Breast epithelium (tissue), 4 donors: ENCODE results near the gene POTEF. TPM values are rescaled to one million over a fixed set of nuclear protein-coding genes. Genes with fewer than 3 reads are reported as not detected.
"Not testable (repeated sequence)": the region's sequence is repeated elsewhere in the genome, so short reads cannot be mapped to it uniquely, and the experiment has no call there.

Source experiments
- DNase-seq, 2 donors: peaks; one replicate each; pipeline ENCODE4 v3.0.0-alpha.2; 2019; ENCODE audit warnings: low spot score in 2 of 2
- H3K27ac ChIP-seq, 2 donors: fragments of 200-600 bp; sonication (generic) in 1 of 2; one replicate each; pipeline ENCODE4 v1.5.1; 2016 to 2019; ENCODE audit warnings: mild to moderate bottlenecking in 1 of 2
- H3K27me3 ChIP-seq, 2 donors: fragments of 200-600 bp; sonication (generic) in 1 of 2; one replicate each; pipeline versions ENCODE4 v1.5.1 to v1.6.0; 2017 to 2019; ENCODE audit warnings: control low read depth in 1 of 2, mild to moderate bottlenecking in 1 of 2
- H3K36me3 ChIP-seq: fragments of 200-600 bp; one replicate; pipeline ENCODE4 v1.5.1; 2019
- H3K4me1 ChIP-seq, 2 donors: fragments of 200-600 bp; sonication (generic); one replicate each; pipeline ENCODE4 v1.5.1; 2016 to 2019; ENCODE audit warnings: control low read depth in 1 of 2
- H3K4me3 ChIP-seq, 3 donors: fragments of 200-600 bp; sonication (generic); 1 replicate in 2 of 3; 2 replicates in 1 of 3; pipeline ENCODE4 v1.5.1; 2016 to 2019; ENCODE audit warnings: mild to moderate bottlenecking in 3 of 3, moderate library complexity in 2 of 3
- H3K9me3 ChIP-seq, 2 donors: fragments of 200-600 bp; sonication (generic) in 1 of 2; one replicate each; pipeline ENCODE4 v1.5.1; 2016 to 2019; ENCODE audit warnings: control low read depth in 1 of 2
- POLR2A ChIP-seq: fragments of 450-650 bp; IDR thresholded peaks from one replicate; pipeline ENCODE4 v1.6.1; 2016; ENCODE audit warnings: antibody characterized with exemption, mild to moderate bottlenecking, moderate library complexity
- POLR2AphosphoS5 ChIP-seq, 3 donors: sonication (generic); formaldehyde crosslinking; IDR thresholded peaks; one replicate each; pipeline ENCODE4 v1.6.1; 2017; ENCODE audit warnings: antibody characterized with exemption in 3 of 3
- intact Hi-C: fragments of 100-400 bp; cut with DNase I; formaldehyde crosslinking; loops from one replicate; pipeline ENCODE4 v1.15.1; 2023; ENCODE audit warnings: low total_unique reads
- total RNA-seq, 3 donors: library from RNA; depleted of rRNA; stranded (reverse); fragments of >200 nt; gene quantifications; one replicate each; pipeline ENCODE4 v1.1.0, GENCODE V29; 2016
- TF ChIP-seq, protein P1 (sequence below), 3 donors: fragments of 450-650 bp; IDR thresholded peaks; one replicate each; pipeline ENCODE4 v1.5.1; 2016 to 2017; ENCODE audit warnings: antibody characterized with exemption in 3 of 3, mild to moderate bottlenecking in 3 of 3, moderate library complexity in 3 of 3

The POTEF gene
- total RNA-seq, 3 donors from 2014 or later, result 3.3 to 4.2 TPM; not detected in 1

DNA sequence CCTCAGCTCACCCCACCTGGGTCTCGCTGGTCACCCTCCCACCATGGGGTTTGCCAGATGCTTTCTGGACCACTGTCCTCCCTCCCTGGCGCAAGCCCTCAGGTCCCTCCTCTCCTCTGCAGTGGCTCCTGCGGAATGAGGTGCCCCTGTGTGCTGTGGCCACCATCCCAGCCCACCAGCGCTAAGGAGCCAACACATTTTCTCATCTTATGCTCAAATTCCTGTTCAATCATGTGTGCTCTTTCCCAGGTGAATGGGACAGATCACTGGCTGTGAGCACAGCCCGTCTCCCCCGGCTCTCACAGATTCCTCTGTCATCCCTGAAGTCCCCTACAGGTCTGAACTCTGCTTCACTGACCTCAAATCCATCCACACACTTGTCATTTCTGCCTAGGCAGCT lies 31.1 kb upstream of the POTEF start:
- Histone ChIP-seq H3K9me3 (no peaks in the 10 kb centered on the region), H3K4me1 (no peaks in the 10 kb centered on the region), H3K27ac (no peak overlapping the region), H3K4me3 (no peak overlapping the region), H3K27me3 (no peaks in the 10 kb centered on the region), H3K36me3 (no peaks in the 10 kb centered on the region)
- intact Hi-C loops, result no loop called here
- no peak for DNase-seq
- TF ChIP-seq POLR2AphosphoS5 (IDR thresholded peaks at IDR 0.05) (no peak), POLR2A (no peak)
- TF ChIP-seq, protein P1, sequence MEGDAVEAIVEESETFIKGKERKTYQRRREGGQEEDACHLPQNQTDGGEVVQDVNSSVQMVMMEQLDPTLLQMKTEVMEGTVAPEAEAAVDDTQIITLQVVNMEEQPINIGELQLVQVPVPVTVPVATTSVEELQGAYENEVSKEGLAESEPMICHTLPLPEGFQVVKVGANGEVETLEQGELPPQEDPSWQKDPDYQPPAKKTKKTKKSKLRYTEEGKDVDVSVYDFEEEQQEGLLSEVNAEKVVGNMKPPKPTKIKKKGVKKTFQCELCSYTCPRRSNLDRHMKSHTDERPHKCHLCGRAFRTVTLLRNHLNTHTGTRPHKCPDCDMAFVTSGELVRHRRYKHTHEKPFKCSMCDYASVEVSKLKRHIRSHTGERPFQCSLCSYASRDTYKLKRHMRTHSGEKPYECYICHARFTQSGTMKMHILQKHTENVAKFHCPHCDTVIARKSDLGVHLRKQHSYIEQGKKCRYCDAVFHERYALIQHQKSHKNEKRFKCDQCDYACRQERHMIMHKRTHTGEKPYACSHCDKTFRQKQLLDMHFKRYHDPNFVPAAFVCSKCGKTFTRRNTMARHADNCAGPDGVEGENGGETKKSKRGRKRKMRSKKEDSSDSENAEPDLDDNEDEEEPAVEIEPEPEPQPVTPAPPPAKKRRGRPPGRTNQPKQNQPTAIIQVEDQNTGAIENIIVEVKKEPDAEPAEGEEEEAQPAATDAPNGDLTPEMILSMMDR (IDR thresholded peaks at IDR 0.05), result no peak

DNA sequence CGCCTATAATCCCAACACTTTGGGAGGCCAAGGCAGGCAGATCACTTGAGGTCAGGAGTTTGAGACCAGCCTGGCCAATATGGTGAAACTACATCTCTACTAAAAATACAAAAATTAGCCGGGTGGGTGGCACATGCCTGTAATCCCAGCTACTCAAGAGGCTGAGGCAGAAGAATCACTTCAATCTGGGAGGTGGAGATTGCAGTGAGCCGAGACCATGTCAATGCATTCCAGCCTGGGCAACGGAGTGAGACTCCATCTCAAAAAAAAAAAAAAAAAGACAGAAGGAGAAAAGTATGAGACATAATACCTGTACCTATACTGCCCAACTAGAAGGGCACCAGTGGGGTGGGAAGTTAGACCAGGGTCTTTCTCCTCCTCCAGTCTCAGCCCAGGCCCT lies 30.4 kb upstream of the POTEF start:
- H3K9me3 ChIP-seq, H3K27me3 ChIP-seq, H3K36me3 ChIP-seq, H3K27ac ChIP-seq, DNase-seq, H3K4me3 ChIP-seq, intact Hi-C loops, H3K4me1 ChIP-seq: not testable (repeated sequence)

DNA sequence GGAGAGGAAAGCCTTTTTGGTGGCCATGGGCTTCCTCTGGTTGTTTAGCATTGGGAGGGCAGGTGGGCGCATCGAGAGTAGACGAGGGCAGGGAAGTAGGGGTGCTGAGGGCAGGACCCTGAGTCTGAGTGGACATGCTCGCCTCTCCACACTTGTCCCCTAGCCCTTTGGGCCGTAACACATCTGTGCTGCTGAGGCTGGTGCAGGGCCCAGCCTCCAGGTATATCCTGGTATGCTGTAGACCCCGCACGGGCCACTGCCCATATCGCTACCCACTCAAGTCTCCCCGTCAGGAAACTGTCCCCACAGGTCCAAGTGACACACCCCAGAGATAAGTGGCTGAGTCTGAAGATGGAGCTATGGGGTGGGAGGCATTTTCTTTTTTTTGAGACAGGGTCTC lies 29.6 kb upstream of the POTEF start:
- DNase-seq, result no peak
- Histone ChIP-seq H3K27ac (no peak overlapping the region), H3K4me3 (no peak overlapping the region), H3K27me3 (no peaks in the 10 kb centered on the region), H3K4me1 (no peaks in the 10 kb centered on the region), H3K36me3 (no peaks in the 10 kb centered on the region), H3K9me3 (no peaks in the 10 kb centered on the region)
- no peak for TF ChIP-seq POLR2A
- TF ChIP-seq, protein P1 (IDR thresholded peaks at IDR 0.05), result no peak
- TF ChIP-seq POLR2AphosphoS5 (IDR thresholded peaks at IDR 0.05), result no peak
- intact Hi-C loops, result no loop called here

DNA sequence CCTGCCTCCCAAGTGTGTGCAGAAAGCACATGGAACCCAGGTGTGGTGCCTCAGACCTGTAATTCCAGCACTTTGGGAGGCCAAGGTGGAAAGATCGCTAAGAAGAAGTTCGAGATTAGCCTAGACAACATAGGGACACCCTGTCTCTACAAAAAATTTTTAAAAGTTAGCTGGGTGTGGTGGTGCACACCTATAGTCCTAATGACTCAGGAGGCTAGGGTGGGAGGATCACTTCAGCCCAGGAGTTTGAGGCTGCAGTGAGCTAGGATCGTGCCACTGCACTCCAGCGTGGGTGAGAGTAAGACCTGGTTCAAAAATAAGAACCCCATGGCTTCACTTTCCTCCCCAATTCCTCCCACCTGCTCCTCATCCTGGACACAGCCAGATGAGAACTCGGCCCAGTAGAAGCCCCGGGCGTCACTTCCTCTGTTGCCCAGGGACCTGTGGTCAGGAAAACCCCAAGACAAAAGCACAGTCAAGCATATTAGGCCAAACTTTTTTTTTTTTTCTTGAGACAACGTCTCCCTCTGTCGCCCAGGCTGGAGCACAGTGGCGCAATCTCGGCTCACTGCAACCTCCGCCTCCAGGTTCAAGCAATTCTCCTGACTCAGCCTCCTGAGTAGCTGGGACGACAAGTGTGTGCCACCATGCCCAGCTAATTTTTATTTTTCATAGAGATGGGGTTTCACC lies 28.9 kb upstream of the POTEF start:
- H3K9me3 ChIP-seq, intact Hi-C loops, H3K36me3 ChIP-seq, H3K27ac ChIP-seq, H3K4me3 ChIP-seq, H3K27me3 ChIP-seq, DNase-seq, H3K4me1 ChIP-seq: not testable (repeated sequence)

DNA sequence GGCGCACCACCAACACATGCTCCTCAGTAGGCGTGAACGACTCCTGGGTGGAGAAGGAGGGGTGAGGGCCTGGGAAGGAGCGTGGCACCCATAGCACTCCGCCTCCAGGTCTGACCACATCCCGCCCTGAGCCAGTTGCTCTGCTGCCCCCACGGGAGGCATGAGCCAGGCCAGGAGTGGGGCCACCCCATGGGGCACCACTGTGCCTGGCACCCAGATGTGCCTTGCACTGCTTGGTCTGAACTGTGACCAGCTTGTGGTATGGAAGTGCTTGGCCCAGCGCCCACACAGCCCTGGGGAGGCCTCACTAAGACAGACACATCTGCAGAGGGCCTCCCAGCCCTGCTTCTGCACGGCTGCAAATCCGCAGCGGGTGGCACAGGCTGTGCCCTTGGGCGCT lies 28.3 kb upstream of the POTEF start:
- intact Hi-C loops, H3K4me1 ChIP-seq, H3K36me3 ChIP-seq, H3K27me3 ChIP-seq, H3K4me3 ChIP-seq, DNase-seq, H3K9me3 ChIP-seq, H3K27ac ChIP-seq: not testable (repeated sequence)

DNA sequence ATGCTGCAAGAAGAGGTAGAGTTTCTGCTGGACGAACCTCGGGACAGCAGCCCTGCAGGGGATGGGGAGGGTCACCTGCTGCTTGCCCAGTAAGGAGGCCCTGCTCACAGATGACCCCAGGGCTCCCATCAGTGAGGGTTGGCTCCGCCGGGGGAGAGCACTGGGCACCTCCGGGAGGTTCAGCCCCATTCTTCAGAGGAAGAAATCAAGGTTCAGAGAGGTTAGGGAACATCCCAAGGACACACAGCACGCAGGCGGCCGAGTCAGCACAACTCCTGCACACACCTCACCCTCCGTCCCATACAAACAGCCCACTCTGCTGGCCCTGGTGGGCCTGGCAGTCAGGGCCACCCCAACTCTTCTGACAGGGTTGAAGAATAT lies 27.6 kb upstream of the POTEF start:
- H3K27ac ChIP-seq, result no peak overlapping the region
- no peaks in the 10 kb centered on the region for H3K4me1 ChIP-seq
- no peak overlapping the region for H3K4me3 ChIP-seq
- H3K36me3 ChIP-seq, result no peaks in the 10 kb centered on the region
- TF ChIP-seq POLR2A (no peak), POLR2AphosphoS5 (IDR thresholded peaks at IDR 0.05) (no peak)
- TF ChIP-seq, protein P1 (IDR thresholded peaks at IDR 0.05), result no peak
- DNase-seq, result no peak
- H3K27me3 ChIP-seq, result no peaks in the 10 kb centered on the region
- intact Hi-C loops, result no loop called here
- H3K9me3 ChIP-seq, result no peaks in the 10 kb centered on the region
